HepG2 (cell line): ENCODE data around the gene LHFPL2. TPM values are rescaled to one million over a fixed set of nuclear protein-coding genes. Genes with fewer than 3 reads are reported as not detected.

Experiments used
- ATAC-seq: fragments of 200-7000 bp; cut with Tn5 transposase; 3 replicates; pipeline ENCODE4 v1.9.1; 2020; ENCODE audit warnings: mild to moderate bottlenecking, moderate library complexity
- BruUV-seq: library from RNA; stranded (reverse); fragments of 400-500 nt; replicated peaks from 2 replicates; lab custom pipeline; 2021; lab: Mats Ljungman, UMichigan
- CTCF ChIA-PET: fragments of 300-600 bp; formaldehyde crosslinking; extraction: SDS; loops from one replicate; lab custom pipeline; 2021; ENCODE audit warnings: low total read pairs, inconsistent platforms, low intra/inter-chr PET ratio; lab: Yijun Ruan, JAX
- POLR2A ChIA-PET: fragments of 350-600 bp; sonication (Branson Sonifier 250); formaldehyde crosslinking; loops from one replicate; lab custom pipeline; 2020; ENCODE audit warnings: antibody characterized with exemption, inconsistent platforms; lab: Yijun Ruan, JAX
- DNase-seq: peaks from one replicate; pipeline ENCODE4 v3.0.0-alpha.2; 2015; ENCODE audit warnings: low spot score
- FAIRE-seq: peaks from 3 replicates; lab custom pipeline; 2011; peaks lifted over from hg19 to GRCh38; lab: Jason Lieb, UNC
- H2AFZ ChIP-seq: one replicate; pipeline ENCODE4 v1.6.1; 2011; ENCODE audit warnings: low read length, inconsistent platforms
- H3K27ac ChIP-seq: fragments of 300-600 bp; 3 replicates; pipeline ENCODE4 v1.8.0; 2011; ENCODE audit warnings: mixed run types, mild to moderate bottlenecking, mixed read lengths, low read length, inconsistent platforms; ENCODE audit not compliant: insufficient read depth; ENCODE audit errors: extremely low read length
- H3K27me3 ChIP-seq, 2 experiments: fragments of 200-600 bp in 1 of 2; 2 replicates in 1 of 2; 3 replicates in 1 of 2; pipeline versions ENCODE4 v1.6.0 to v1.8.0; 2011; ENCODE audit warnings: low read length in 2 of 2, mild to moderate bottlenecking in 2 of 2, moderate library complexity in 2 of 2, inconsistent platforms in 1 of 2; ENCODE audit not compliant: insufficient read depth in 2 of 2, control insufficient read depth in 1 of 2
- H3K36me3 ChIP-seq, 2 experiments: fragments of 200-600 bp in 1 of 2; replicated peaks in 1 of 2; 2 replicates in 1 of 2; 3 replicates in 1 of 2; pipeline versions ENCODE4 v1.5.1 to v1.8.0; 2011; ENCODE audit warnings: low read length in 2 of 2, inconsistent platforms in 1 of 2; ENCODE audit not compliant: insufficient read depth in 2 of 2, control insufficient read depth in 1 of 2
- H3K4me1 ChIP-seq: 2 replicates; pipeline ENCODE4 v1.5.1; 2012; ENCODE audit warnings: low read length, inconsistent platforms; ENCODE audit not compliant: insufficient read depth
- H3K4me2 ChIP-seq: 2 replicates; pipeline ENCODE4 v1.6.0; 2011; ENCODE audit warnings: low read depth, low read length, inconsistent platforms
- H3K4me3 ChIP-seq, 3 experiments: fragments of 200-600 bp in 1 of 3; sonication (generic), shearing (Covaris generic) in 1 of 3; replicated peaks in 1 of 3; 2 replicates each; pipeline ENCODE4 v1.5.1; 2011 to 2016; ENCODE audit warnings: low read length in 3 of 3, inconsistent platforms in 2 of 3, low read depth in 2 of 3, mild to moderate bottlenecking in 2 of 3, control low read depth in 1 of 3, mixed read lengths in 1 of 3; ENCODE audit not compliant: insufficient read depth in 1 of 3
- H3K79me2 ChIP-seq: one replicate; pipeline ENCODE4 v1.6.1; 2011; ENCODE audit warnings: low read length, inconsistent platforms; ENCODE audit not compliant: insufficient read depth
- H3K9ac ChIP-seq: 2 replicates; pipeline ENCODE4 v1.6.0; 2011; ENCODE audit warnings: mild to moderate bottlenecking, low read depth, low read length, inconsistent platforms; ENCODE audit not compliant: insufficient read depth
- H3K9me3 ChIP-seq: 2 replicates; pipeline ENCODE4 v1.5.1; 2012; ENCODE audit warnings: mild to moderate bottlenecking, low read length
- H4K20me1 ChIP-seq: 2 replicates; pipeline ENCODE4 v1.6.0; 2011; ENCODE audit warnings: inconsistent platforms, mild to moderate bottlenecking, low read length, moderate library complexity; ENCODE audit not compliant: insufficient read depth
- ARID3A ChIP-seq: IDR thresholded peaks from 2 replicates; pipeline ENCODE4 v1.6.1; 2012; ENCODE audit warnings: low read depth, low read length, improper control_type of control experiment
- CENPBD1 ChIP-seq: sonication (generic); formaldehyde crosslinking; IDR thresholded peaks from 2 replicates; pipeline ENCODE4 v1.8.0; 2022; ENCODE audit warnings: missing genetic modification reagents, low read depth, mild to moderate bottlenecking, borderline replicate concordance
- CENPT ChIP-seq: sonication (generic); formaldehyde crosslinking; IDR thresholded peaks from 2 replicates; pipeline ENCODE4 v1.8.0; 2022; ENCODE audit warnings: low read depth, mild to moderate bottlenecking, moderate library complexity, missing genetic modification reagents
- CTCF ChIP-seq: sonication (generic); formaldehyde crosslinking; IDR thresholded peaks from 2 replicates; pipeline ENCODE4 v1.5.0; 2020; ENCODE audit warnings: mild to moderate bottlenecking, missing genetic modification reagents, moderate library complexity
- HOXA7 ChIP-seq: sonication (generic); formaldehyde crosslinking; IDR thresholded peaks from 2 replicates; pipeline ENCODE4 v1.8.1; 2022; ENCODE audit warnings: mild to moderate bottlenecking, missing genetic modification reagents, moderate library complexity
- MED13 ChIP-seq: sonication (generic); formaldehyde crosslinking; IDR thresholded peaks from 2 replicates; pipeline ENCODE4 v1.5.0; 2020; ENCODE audit warnings: missing genetic modification reagents
- MEIS2 ChIP-seq: sonication (generic); formaldehyde crosslinking; IDR thresholded peaks from 2 replicates; pipeline ENCODE4 v1.9.0; 2021; ENCODE audit warnings: mild to moderate bottlenecking, missing genetic modification reagents
- NFYC ChIP-seq: IDR thresholded peaks from 2 replicates; pipeline ENCODE4 v1.6.1; 2016; ENCODE audit warnings: missing genetic modification reagents, missing compliant biosample characterization
- RARG ChIP-seq: sonication (generic); formaldehyde crosslinking; IDR thresholded peaks from 2 replicates; pipeline ENCODE4 v1.4.0; 2020; ENCODE audit warnings: low read depth, mild to moderate bottlenecking, missing genetic modification reagents
- SMARCC2 ChIP-seq: fragments of 450-650 bp; IDR thresholded peaks from 2 replicates; pipeline ENCODE4 v1.6.1; 2017; ENCODE audit warnings: antibody characterized with exemption, mild to moderate bottlenecking
- TRIM24 ChIP-seq: sonication (generic); formaldehyde crosslinking; IDR thresholded peaks from 2 replicates; pipeline ENCODE4 v1.8.0; 2022; ENCODE audit warnings: mild to moderate bottlenecking, missing genetic modification reagents
- ZBTB7A ChIP-seq: sonication (generic); formaldehyde crosslinking; IDR thresholded peaks from 2 replicates; pipeline ENCODE4 v1.8.0; 2022; ENCODE audit warnings: mild to moderate bottlenecking, missing genetic modification reagents
- ZFP82 ChIP-seq: sonication (generic); formaldehyde crosslinking; IDR thresholded peaks from 2 replicates; pipeline ENCODE4 v1.5.1; 2020; ENCODE audit warnings: mild to moderate bottlenecking, missing genetic modification reagents, borderline replicate concordance
- ZNF879 ChIP-seq: sonication (generic); formaldehyde crosslinking; IDR thresholded peaks from 2 replicates; pipeline ENCODE4 v1.8.1; 2023; ENCODE audit warnings: missing genetic modification reagents
- ZSCAN31 ChIP-seq: sonication (generic); formaldehyde crosslinking; IDR thresholded peaks from 2 replicates; pipeline ENCODE4 v1.5.0; 2020; ENCODE audit warnings: low read depth, mild to moderate bottlenecking, missing genetic modification reagents
- WGBS: methylation state at CpG from one replicate; pipeline ENCODE4 v1.1.6; 2017; ENCODE audit warnings: low lambda C conversion rate; 5-methylcytosine and 5-hydroxymethylcytosine counted together
- in situ Hi-C: cut with HindIII; loops from 2 replicates; pipeline ENCODE4 v1.10.0; 2017; ENCODE audit warnings: low pct_unique_long_range_greater_than_20kb; ENCODE audit not compliant: extremely low pct_ligation_motif_present
- intact Hi-C: fragments of 100-400 bp; cut with micrococcal nuclease; formaldehyde crosslinking; loops from one replicate; pipeline ENCODE4 v1.10.0; 2022; ENCODE audit not compliant: unreplicated experiment
- polyA plus RNA-seq, 8 experiments: library from polyadenylated mRNA; depleted of rRNA in 3 of 8; stranded (reverse) in 7 of 8; unstranded in 1 of 8; fragments of >200 nt; fragmentation: Illumina TruSeq in 4 of 8; extraction: Trizol in 4 of 8; gene quantifications; 2 replicates each; pipeline versions ENCODE4 v1.2.1 to v1.2.3, GENCODE V29; 2011 to 2016; ENCODE audit warnings: low read depth in 4 of 8, missing spikeins in 1 of 8, mixed read lengths in 1 of 8; ENCODE audit not compliant: insufficient read depth in 1 of 8
- total RNA-seq, 5 experiments: library from RNA; depleted of rRNA; stranded (reverse); fragments of >200 nt; fragmentation: Illumina TruSeq; extraction: Trizol; gene quantifications; 2 replicates each; pipeline ENCODE4 v1.2.3, GENCODE V29; 2016; ENCODE audit warnings: low read depth in 1 of 5
- TF ChIP-seq, protein P1 (sequence below): sonication (generic); formaldehyde crosslinking; IDR thresholded peaks from 2 replicates; pipeline ENCODE4 v1.5.0; 2020; ENCODE audit warnings: missing genetic modification reagents

The LHFPL2 gene
- total and polyA plus RNA-seq, 2 of the 13 experiments (the other 11 are each of a cell fraction or from before 2014, with no cell fraction given) = 6.0 to 20.0 TPM

GRCh38 chr5:78475370-78475769 lies 173.2 kb downstream of the LHFPL2 start:
- WGBS = 94% methylated on average over 3 of the region's 3 CpGs
- Histone ChIP-seq H3K27ac (no peak overlapping the region), H3K4me1 (no peaks in the 10 kb centered on the region), H3K4me2 (no peak overlapping the region), H4K20me1 (no peaks in the 10 kb centered on the region), H3K79me2 (no peaks in the 10 kb centered on the region), H3K27me3 (no peaks in the 10 kb centered on the region), H3K9ac (no peak overlapping the region), H3K4me3 (no peak overlapping the region), H3K9me3 (no peaks in the 10 kb centered on the region), H2AFZ (no peak overlapping the region), H3K36me3 (no peaks in the 10 kb centered on the region; a peak in 1 of 5 replicates)
- POLR2A ChIA-PET = no interaction called here
- DNase-seq = no peak
- ATAC-seq = no peak
- TF ChIP-seq ZSCAN31 (CRISPR knock-in tag) (no peak), CENPT (CRISPR knock-in tag) (no peak), MEIS2 (CRISPR knock-in tag) (no peak), RARG (no peak), CENPBD1 (CRISPR knock-in tag) (no peak), TRIM24 (CRISPR knock-in tag) (no peak), SMARCC2 (no peak), MED13 (CRISPR knock-in tag) (no peak), NFYC (no peak)
- BruUV-seq = no TSS peak
- CTCF ChIA-PET = no interaction called here
- in situ Hi-C loops = no loop called here
- no peak for FAIRE-seq
- intact Hi-C loops = no loop called here

DNA sequence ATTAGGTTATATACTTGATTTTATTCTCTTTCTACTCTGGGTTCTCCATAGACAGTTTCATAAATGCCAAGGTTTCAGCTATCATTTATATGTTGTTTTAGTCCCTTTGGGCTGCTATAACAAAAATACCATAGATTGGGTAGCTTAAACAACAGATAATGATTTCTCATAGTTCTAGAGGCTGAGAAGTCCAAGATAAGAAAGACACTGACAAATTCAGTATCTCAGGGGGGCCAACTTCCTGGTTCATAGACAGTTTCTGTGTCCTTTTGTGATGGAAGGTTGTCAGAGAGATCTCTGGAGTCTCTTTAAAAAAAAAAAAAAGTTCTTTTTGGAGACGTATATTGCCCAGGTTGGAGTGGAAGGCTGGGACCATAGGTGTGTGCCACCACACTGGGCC lies 174.8 kb downstream of the LHFPL2 start:
- Histone ChIP-seq H3K9me3 (no peaks in the 10 kb centered on the region), H3K27ac (no peak overlapping the region), H3K4me1 (no peaks in the 10 kb centered on the region), H3K36me3 (no peaks in the 10 kb centered on the region; a peak in 1 of 5 replicates), H4K20me1 (no peaks in the 10 kb centered on the region), H3K9ac (no peak overlapping the region), H2AFZ (no peak overlapping the region), H3K79me2 (no peaks in the 10 kb centered on the region), H3K4me2 (no peak overlapping the region), H3K27me3 (no peaks in the 10 kb centered on the region), H3K4me3 (no peak overlapping the region)
- intact Hi-C loops = loop anchor here (2.0 kb wide), 1 partner anchor 59 kb away; no protein-coding TSS in a partner anchor
- in situ Hi-C loops = no loop called here
- WGBS = 100% methylated on average over 1 of the region's 1 CpG
- DNase-seq (no peak), FAIRE-seq (no peak), ATAC-seq (no peak)
- ChIA-PET POLR2A (no interaction called here), CTCF (no interaction called here)
- no TSS peak for BruUV-seq
- TF ChIP-seq CTCF = no peak
- no peak for TF ChIP-seq HOXA7 (CRISPR knock-in tag)
- TF ChIP-seq ZNF879 = no peak
- TF ChIP-seq ARID3A = no peak
- TF ChIP-seq ZFP82 = no peak
- TF ChIP-seq ZBTB7A (CRISPR knock-in tag) = no peak
- TF ChIP-seq, protein P1, sequence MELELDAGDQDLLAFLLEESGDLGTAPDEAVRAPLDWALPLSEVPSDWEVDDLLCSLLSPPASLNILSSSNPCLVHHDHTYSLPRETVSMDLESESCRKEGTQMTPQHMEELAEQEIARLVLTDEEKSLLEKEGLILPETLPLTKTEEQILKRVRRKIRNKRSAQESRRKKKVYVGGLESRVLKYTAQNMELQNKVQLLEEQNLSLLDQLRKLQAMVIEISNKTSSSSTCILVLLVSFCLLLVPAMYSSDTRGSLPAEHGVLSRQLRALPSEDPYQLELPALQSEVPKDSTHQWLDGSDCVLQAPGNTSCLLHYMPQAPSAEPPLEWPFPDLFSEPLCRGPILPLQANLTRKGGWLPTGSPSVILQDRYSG (CRISPR knock-in tag) = no peak
